Fibroblast of lung (primary cell): ENCODE data around the gene DNAJB13.

ENCODE experiments used
- CTCF ChIP-seq, 2 donors: IDR thresholded peaks in 1 of 2; conservative IDR thresholded peaks in 1 of 2; 1 replicate in 1 of 2; 2 replicates in 1 of 2; pipeline ENCODE4 v1.5.1; 2011 to 2012; ENCODE audit warnings: low read length in 2 of 2, control low read depth in 1 of 2, inconsistent platforms in 1 of 2, low read depth in 1 of 2, mild to moderate bottlenecking in 1 of 2
- EZH2 ChIP-seq: IDR thresholded peaks from 2 replicates; pipeline ENCODE4 v1.5.1; 2012; ENCODE audit warnings: low read length, control low read depth, mild to moderate bottlenecking; ENCODE audit errors: missing control alignments

- no peak for TF ChIP-seq EZH2
- TF ChIP-seq CTCF (conservative IDR thresholded peaks at IDR 0.05 in 1 of 2, IDR thresholded peaks at IDR 0.05 in 1 of 2; ENCODE audit: low read depth in 1 of 2, low read length in 2 of 2), result no peak
Measured at GRCh38 chr11:74004759-74005615, 54.2 kb downstream of the DNAJB13 start.
